ENCODE data around the gene PTPRCAP.

- TF ChIP-seq, protein P1, sequence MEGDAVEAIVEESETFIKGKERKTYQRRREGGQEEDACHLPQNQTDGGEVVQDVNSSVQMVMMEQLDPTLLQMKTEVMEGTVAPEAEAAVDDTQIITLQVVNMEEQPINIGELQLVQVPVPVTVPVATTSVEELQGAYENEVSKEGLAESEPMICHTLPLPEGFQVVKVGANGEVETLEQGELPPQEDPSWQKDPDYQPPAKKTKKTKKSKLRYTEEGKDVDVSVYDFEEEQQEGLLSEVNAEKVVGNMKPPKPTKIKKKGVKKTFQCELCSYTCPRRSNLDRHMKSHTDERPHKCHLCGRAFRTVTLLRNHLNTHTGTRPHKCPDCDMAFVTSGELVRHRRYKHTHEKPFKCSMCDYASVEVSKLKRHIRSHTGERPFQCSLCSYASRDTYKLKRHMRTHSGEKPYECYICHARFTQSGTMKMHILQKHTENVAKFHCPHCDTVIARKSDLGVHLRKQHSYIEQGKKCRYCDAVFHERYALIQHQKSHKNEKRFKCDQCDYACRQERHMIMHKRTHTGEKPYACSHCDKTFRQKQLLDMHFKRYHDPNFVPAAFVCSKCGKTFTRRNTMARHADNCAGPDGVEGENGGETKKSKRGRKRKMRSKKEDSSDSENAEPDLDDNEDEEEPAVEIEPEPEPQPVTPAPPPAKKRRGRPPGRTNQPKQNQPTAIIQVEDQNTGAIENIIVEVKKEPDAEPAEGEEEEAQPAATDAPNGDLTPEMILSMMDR (IDR thresholded peaks at IDR 0.05): no peak
- TF ChIP-seq EZH2 (IDR thresholded peaks at IDR 0.05; ENCODE audit: borderline replicate concordance, insufficient read depth, low read depth, low read length, poor library complexity, severe bottlenecking): no peak
Observed at GRCh38 chr11:67451658-67451976, 14.1 kb upstream of the PTPRCAP start.
